Coronary artery (tissue), 2 donors: ENCODE measurements around the gene CARD11.

Source experiments
- DNase-seq: peaks from one replicate; pipeline ENCODE4 v3.0.0-alpha.2; 2017; ENCODE audit warnings: low spot score
- H3K27ac ChIP-seq, 2 donors: fragments of 200-600 bp; sonication (generic); one replicate each; pipeline ENCODE4 v1.5.1; 2016 to 2019
- H3K4me3 ChIP-seq: fragments of 200-600 bp; sonication (generic); 2 replicates; pipeline ENCODE4 v1.5.1; 2016; ENCODE audit warnings: mild to moderate bottlenecking, moderate library complexity
- TF ChIP-seq, protein P1 (sequence below): fragments of 200-600 bp; sonication (generic); IDR thresholded peaks from one replicate; pipeline ENCODE4 v1.5.1; 2019; ENCODE audit warnings: antibody characterized with exemption

The CARD11 gene

GRCh38 chr7:3033581-3033980 lies 10.1 kb downstream of the CARD11 start:
- Histone ChIP-seq H3K4me3 (no peak overlapping the region), H3K27ac (no peak overlapping the region)
- TF ChIP-seq, protein P1, sequence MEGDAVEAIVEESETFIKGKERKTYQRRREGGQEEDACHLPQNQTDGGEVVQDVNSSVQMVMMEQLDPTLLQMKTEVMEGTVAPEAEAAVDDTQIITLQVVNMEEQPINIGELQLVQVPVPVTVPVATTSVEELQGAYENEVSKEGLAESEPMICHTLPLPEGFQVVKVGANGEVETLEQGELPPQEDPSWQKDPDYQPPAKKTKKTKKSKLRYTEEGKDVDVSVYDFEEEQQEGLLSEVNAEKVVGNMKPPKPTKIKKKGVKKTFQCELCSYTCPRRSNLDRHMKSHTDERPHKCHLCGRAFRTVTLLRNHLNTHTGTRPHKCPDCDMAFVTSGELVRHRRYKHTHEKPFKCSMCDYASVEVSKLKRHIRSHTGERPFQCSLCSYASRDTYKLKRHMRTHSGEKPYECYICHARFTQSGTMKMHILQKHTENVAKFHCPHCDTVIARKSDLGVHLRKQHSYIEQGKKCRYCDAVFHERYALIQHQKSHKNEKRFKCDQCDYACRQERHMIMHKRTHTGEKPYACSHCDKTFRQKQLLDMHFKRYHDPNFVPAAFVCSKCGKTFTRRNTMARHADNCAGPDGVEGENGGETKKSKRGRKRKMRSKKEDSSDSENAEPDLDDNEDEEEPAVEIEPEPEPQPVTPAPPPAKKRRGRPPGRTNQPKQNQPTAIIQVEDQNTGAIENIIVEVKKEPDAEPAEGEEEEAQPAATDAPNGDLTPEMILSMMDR: no peak
- DNase-seq: peak; percentile 28

- DNase-seq: peak; percentile 53
- Histone ChIP-seq H3K27ac (no peak overlapping the region), H3K4me3 (no peak overlapping the region)
- TF ChIP-seq, protein P1: no peak
These were observed 10.5 kb downstream of the CARD11 start for GRCh38 chr7:3033136-3033535.

DNA sequence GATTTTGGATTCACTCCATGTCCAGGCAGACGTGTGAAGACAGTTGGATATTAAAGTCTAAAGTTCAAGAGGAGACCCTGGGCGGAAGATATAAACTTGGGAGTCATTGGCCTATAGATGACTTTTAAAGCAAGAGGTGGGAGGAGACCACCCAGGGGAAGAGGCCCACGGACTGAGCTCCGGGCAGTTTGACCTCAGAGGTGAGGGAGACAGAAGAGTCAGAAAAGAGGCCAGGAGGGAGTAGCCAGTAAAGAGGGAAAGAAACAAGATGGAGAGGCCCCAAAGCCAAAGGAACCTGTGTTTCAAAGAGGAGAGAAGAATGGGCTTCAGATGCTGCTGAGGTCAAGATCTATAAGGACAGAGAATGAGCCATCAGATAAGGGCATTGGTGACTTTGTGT lies 11.4 kb downstream of the CARD11 start:
- DNase-seq: peak; percentile 40
- TF ChIP-seq, protein P1: no peak
- Histone ChIP-seq H3K27ac (no peak overlapping the region), H3K4me3 (no peak overlapping the region)

DNA sequence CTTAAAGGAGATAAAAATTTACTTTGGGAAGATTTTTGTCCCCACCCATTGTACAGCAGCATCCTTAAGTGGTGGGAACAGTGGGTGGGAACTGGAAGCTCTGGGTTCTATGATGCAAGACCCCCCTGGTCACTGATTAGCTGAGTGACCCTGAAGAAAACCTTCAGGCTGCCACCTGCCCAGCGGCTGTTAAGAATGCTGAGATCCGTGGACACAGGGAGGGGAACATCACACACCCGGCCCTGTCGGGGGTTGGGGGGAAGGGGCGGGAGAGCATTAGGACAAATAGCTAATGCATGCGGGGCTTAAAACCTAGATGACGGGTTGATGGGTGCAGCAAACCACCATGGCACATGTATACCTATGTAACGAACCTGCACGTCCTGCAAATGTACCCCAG lies 14.5 kb downstream of the CARD11 start:
- Histone ChIP-seq H3K4me3 (no peak overlapping the region), H3K27ac (no peak overlapping the region)
- TF ChIP-seq, protein P1: no peak
- peak; percentile 58 for DNase-seq

DNA sequence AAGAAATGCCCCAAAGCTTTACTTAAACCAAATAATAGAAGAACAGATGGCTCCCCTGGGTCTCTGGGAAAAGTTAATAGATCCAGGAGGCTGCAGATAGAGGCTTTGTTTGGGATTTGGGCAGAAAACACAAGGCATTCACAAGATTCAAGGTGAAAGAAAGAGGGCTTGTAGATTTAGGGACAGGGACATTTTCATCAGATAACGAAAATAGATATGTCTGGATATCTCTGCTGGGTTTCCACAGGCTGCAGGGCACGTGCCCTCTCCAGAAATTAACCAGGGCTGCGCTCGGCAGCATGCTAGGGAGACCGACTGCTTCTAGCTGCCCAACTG lies 14.9 kb downstream of the CARD11 start:
- TF ChIP-seq, protein P1: no peak
- DNase-seq: peak; percentile 8
- no peak overlapping the region for H3K27ac ChIP-seq
- H3K4me3 ChIP-seq: no peak overlapping the region

GRCh38 chr7:3028071-3028757 lies 15.5 kb downstream of the CARD11 start:
- DNase-seq: peak; percentile 46
- Histone ChIP-seq H3K4me3 (peak overlapping the region; percentile 48), H3K27ac (no peak overlapping the region)
- TF ChIP-seq, protein P1: no peak

DNA sequence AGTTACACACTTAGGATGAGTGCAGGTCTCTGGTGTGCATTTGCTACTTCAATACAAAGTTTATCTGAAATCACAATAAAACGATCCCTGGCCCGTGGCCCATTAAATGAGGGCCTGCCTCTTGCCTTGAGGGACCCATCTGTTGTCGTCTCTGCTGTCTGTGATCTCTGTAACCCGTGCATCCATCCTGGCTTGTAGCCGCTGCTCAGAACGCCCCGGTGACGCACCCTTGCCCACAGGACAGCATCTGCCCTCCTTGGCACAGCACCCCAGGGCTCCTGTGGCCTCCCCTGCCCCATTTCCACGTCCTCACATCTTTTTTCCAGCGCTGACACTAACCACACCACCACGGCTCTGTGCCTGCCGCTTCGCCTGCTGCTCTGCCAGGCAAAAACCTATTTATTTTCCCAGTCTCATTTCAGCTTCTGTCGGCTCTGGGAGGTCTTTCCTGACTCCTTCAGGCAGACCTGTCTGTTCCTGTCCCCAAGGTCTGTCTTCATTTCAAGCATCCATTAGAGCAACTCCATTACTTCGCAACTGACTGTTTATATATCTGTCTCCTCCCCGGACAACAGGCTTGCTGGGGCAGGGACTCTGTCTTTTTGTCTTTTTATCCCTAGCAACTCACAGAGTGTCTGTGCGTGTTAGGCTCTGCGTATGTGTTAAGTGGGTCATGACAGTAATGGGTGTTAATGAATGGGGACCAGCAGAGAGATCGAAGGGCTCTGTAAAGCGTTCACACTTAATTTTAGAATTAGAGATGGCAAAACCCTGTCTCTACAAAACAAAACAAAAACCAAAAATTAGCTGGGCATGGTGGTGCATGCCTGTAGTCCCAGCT lies 16.4 kb downstream of the CARD11 start:
- DNase-seq: no peak
- TF ChIP-seq, protein P1: no peak
- H3K4me3 ChIP-seq: no peak overlapping the region
- no peak overlapping the region for H3K27ac ChIP-seq
